ENCODE data around the gene TRIM72.

TRIM72 gene

GRCh38 chr16:31228206-31228605 is 14.3 kb downstream of the TRIM72 start:
- Histone ChIP-seq H3K9me3 (replicated peaks in 1 of 2; ENCODE audit: control insufficient read depth in 2 of 2, insufficient read depth in 1 of 2, low read depth in 1 of 2, low read length in 2 of 2) (no peaks in the 10 kb centered on the region), H3K4me2 (ENCODE audit: insufficient read depth, low read length, poor library complexity, severe bottlenecking) (no peak overlapping the region), H2AK5ac (ENCODE audit: low read depth, low read length) (no peak overlapping the region), H3K18ac (ENCODE audit: low read length) (no peak overlapping the region), H3K4me3 (ENCODE audit: low read length in 2 of 2) (no peak overlapping the region), H2BK5ac (ENCODE audit: low read length) (no peak overlapping the region), H3K79me1 (ENCODE audit: low read depth, low read length) (no peaks in the 10 kb centered on the region), H2BK15ac (ENCODE audit: low read length) (no peak overlapping the region), H3K23ac (ENCODE audit: low read depth, low read length, poor library complexity) (no peak overlapping the region), H4K91ac (ENCODE audit: low read depth, low read length, poor library complexity) (no peak overlapping the region), H3K36me3 (replicated peaks in 1 of 2; ENCODE audit: control insufficient read depth in 2 of 2, insufficient read depth in 2 of 2, low read length in 2 of 2) (no peaks in the 10 kb centered on the region), H3K27ac (replicated peaks; ENCODE audit: low read length) (no peak overlapping the region), H3K27me3 (ENCODE audit: control insufficient read depth in 3 of 3, insufficient read depth in 3 of 3, low read depth in 1 of 3, low read length in 3 of 3) (peaks cover 0 to 3% (median 0%) of the 10 kb centered on the region in 3 experiments), H3K9ac (ENCODE audit: low read depth, low read length, poor library complexity) (no peak overlapping the region), H3K4me1 (ENCODE audit: control insufficient read depth in 2 of 2, insufficient read depth in 1 of 2, low read depth in 1 of 2, low read length in 2 of 2) (no peaks in the 10 kb centered on the region), H2BK120ac (ENCODE audit: low read depth, low read length) (no peak overlapping the region), H4K8ac (ENCODE audit: low read depth, low read length) (no peak overlapping the region), H2AFZ (ENCODE audit: low read length) (no peak overlapping the region), H3K14ac (ENCODE audit: low read length) (no peak overlapping the region), H3K4ac (ENCODE audit: low read length) (no peak overlapping the region), H2BK12ac (ENCODE audit: low read length) (no peak overlapping the region)
- WGBS, 2 donors (ENCODE audit: extremely low coverage in 2 of 2, insufficient read length in 2 of 2, insufficient replicate concordance in 1 of 2): no CpG with 5 or more reads among the region's 4 CpGs
- DNase-seq (ENCODE audit: low spot score): no peak

- WGBS, 2 donors (ENCODE audit: extremely low coverage in 2 of 2, insufficient read length in 2 of 2, insufficient replicate concordance in 1 of 2): no CpG with 5 or more reads among the region's 10 CpGs
- Histone ChIP-seq H3K36me3 (replicated peaks in 1 of 2; ENCODE audit: control insufficient read depth in 2 of 2, insufficient read depth in 2 of 2, low read length in 2 of 2) (no peaks in the 10 kb centered on the region), H2AFZ (ENCODE audit: low read length) (no peak overlapping the region), H3K18ac (ENCODE audit: low read length) (peak overlapping the region; percentile 38), H3K4me3 (ENCODE audit: low read length in 2 of 2) (no peak overlapping the region), H3K27me3 (ENCODE audit: control insufficient read depth in 3 of 3, insufficient read depth in 3 of 3, low read depth in 1 of 3, low read length in 3 of 3) (peaks cover 0 to 3% (median 0%) of the 10 kb centered on the region in 3 experiments), H3K23ac (ENCODE audit: low read depth, low read length, poor library complexity) (no peak overlapping the region), H3K9ac (ENCODE audit: low read depth, low read length, poor library complexity) (no peak overlapping the region), H3K4ac (ENCODE audit: low read length) (no peak overlapping the region), H2BK15ac (ENCODE audit: low read length) (no peak overlapping the region), H3K14ac (ENCODE audit: low read length) (peak overlapping the region; percentile 21), H4K91ac (ENCODE audit: low read depth, low read length, poor library complexity) (no peak overlapping the region), H3K27ac (replicated peaks; ENCODE audit: low read length) (no peak overlapping the region), H2BK120ac (ENCODE audit: low read depth, low read length) (no peak overlapping the region), H2BK5ac (ENCODE audit: low read length) (no peak overlapping the region), H4K8ac (ENCODE audit: low read depth, low read length) (no peak overlapping the region), H3K4me2 (ENCODE audit: insufficient read depth, low read length, poor library complexity, severe bottlenecking) (no peak overlapping the region), H3K9me3 (replicated peaks in 1 of 2; ENCODE audit: control insufficient read depth in 2 of 2, insufficient read depth in 1 of 2, low read depth in 1 of 2, low read length in 2 of 2) (no peaks in the 10 kb centered on the region), H2BK12ac (ENCODE audit: low read length) (no peak overlapping the region), H3K4me1 (ENCODE audit: control insufficient read depth in 2 of 2, insufficient read depth in 1 of 2, low read depth in 1 of 2, low read length in 2 of 2) (no peaks in the 10 kb centered on the region), H3K79me1 (ENCODE audit: low read depth, low read length) (no peaks in the 10 kb centered on the region), H2AK5ac (ENCODE audit: low read depth, low read length) (peak overlapping the region; percentile 56)
- DNase-seq (ENCODE audit: low spot score): no peak
Measured at GRCh38 chr16:31229501-31229900, 15.6 kb downstream of the TRIM72 start.

- H3K36me3 ChIP-seq (replicated peaks in 1 of 2; ENCODE audit: control insufficient read depth in 2 of 2, insufficient read depth in 2 of 2, low read length in 2 of 2): no peaks in the 10 kb centered on the region
- H2BK120ac ChIP-seq (ENCODE audit: low read depth, low read length): no peak overlapping the region
- H3K23ac ChIP-seq (ENCODE audit: low read depth, low read length, poor library complexity): no peak overlapping the region
- H4K8ac ChIP-seq (ENCODE audit: low read depth, low read length): no peak overlapping the region
- WGBS, 2 donors (ENCODE audit: extremely low coverage in 2 of 2, insufficient read length in 2 of 2, insufficient replicate concordance in 1 of 2): no CpG with 5 or more reads among the region's 4 CpGs
- DNase-seq (ENCODE audit: low spot score): no peak
- no peak overlapping the region for H3K14ac ChIP-seq (ENCODE audit: low read length)
- no peak overlapping the region for H2AFZ ChIP-seq (ENCODE audit: low read length)
- no peak overlapping the region for H3K27ac ChIP-seq (replicated peaks; ENCODE audit: low read length)
- H3K9ac ChIP-seq (ENCODE audit: low read depth, low read length, poor library complexity): no peak overlapping the region
- no peak overlapping the region for H2BK12ac ChIP-seq (ENCODE audit: low read length)
- no peak overlapping the region for H3K4me3 ChIP-seq (ENCODE audit: low read length in 2 of 2)
- no peak overlapping the region for H3K4ac ChIP-seq (ENCODE audit: low read length)
- no peak overlapping the region for H3K18ac ChIP-seq (ENCODE audit: low read length)
- no peak overlapping the region for H4K91ac ChIP-seq (ENCODE audit: low read depth, low read length, poor library complexity)
- H2BK5ac ChIP-seq (ENCODE audit: low read length): no peak overlapping the region
- H2AK5ac ChIP-seq (ENCODE audit: low read depth, low read length): no peak overlapping the region
- H2BK15ac ChIP-seq (ENCODE audit: low read length): no peak overlapping the region
- no peaks in the 10 kb centered on the region for H3K79me1 ChIP-seq (ENCODE audit: low read depth, low read length)
- H3K9me3 ChIP-seq (replicated peaks in 1 of 2; ENCODE audit: control insufficient read depth in 2 of 2, insufficient read depth in 1 of 2, low read depth in 1 of 2, low read length in 2 of 2): no peaks in the 10 kb centered on the region
- H3K4me1 ChIP-seq (ENCODE audit: control insufficient read depth in 2 of 2, insufficient read depth in 1 of 2, low read depth in 1 of 2, low read length in 2 of 2): no peaks in the 10 kb centered on the region
- no peaks in the 10 kb centered on the region for H3K27me3 ChIP-seq (ENCODE audit: control insufficient read depth in 3 of 3, insufficient read depth in 3 of 3, low read depth in 1 of 3, low read length in 3 of 3)
- no peak overlapping the region for H3K4me2 ChIP-seq (ENCODE audit: insufficient read depth, low read length, poor library complexity, severe bottlenecking)
Measured at GRCh38 chr16:31238041-31238440, 24.1 kb downstream of the TRIM72 start.

GRCh38 chr16:31242206-31242605 is 28.3 kb downstream of the TRIM72 start:
- no peak overlapping the region for H2BK120ac ChIP-seq (ENCODE audit: low read depth, low read length)
- no peaks in the 10 kb centered on the region for H3K9me3 ChIP-seq (replicated peaks in 1 of 2; ENCODE audit: control insufficient read depth in 2 of 2, insufficient read depth in 1 of 2, low read depth in 1 of 2, low read length in 2 of 2)
- no peak overlapping the region for H3K9ac ChIP-seq (ENCODE audit: low read depth, low read length, poor library complexity)
- no peak overlapping the region for H2BK15ac ChIP-seq (ENCODE audit: low read length)
- no peak overlapping the region for H2AK5ac ChIP-seq (ENCODE audit: low read depth, low read length)
- no peak for DNase-seq (ENCODE audit: low spot score)
- H4K91ac ChIP-seq (ENCODE audit: low read depth, low read length, poor library complexity): no peak overlapping the region
- no CpG with 5 or more reads among the region's 6 CpGs for WGBS, 2 donors (ENCODE audit: extremely low coverage in 2 of 2, insufficient read length in 2 of 2, insufficient replicate concordance in 1 of 2)
- peaks cover 0 to 5% (median 0%) of the 10 kb centered on the region in 3 experiments for H3K27me3 ChIP-seq (ENCODE audit: control insufficient read depth in 3 of 3, insufficient read depth in 3 of 3, low read depth in 1 of 3, low read length in 3 of 3)
- no peak overlapping the region for H4K8ac ChIP-seq (ENCODE audit: low read depth, low read length)
- H3K27ac ChIP-seq (replicated peaks; ENCODE audit: low read length): no peak overlapping the region
- no peak overlapping the region for H2BK12ac ChIP-seq (ENCODE audit: low read length)
- H3K36me3 ChIP-seq (replicated peaks in 1 of 2; ENCODE audit: control insufficient read depth in 2 of 2, insufficient read depth in 2 of 2, low read length in 2 of 2): no peaks in the 10 kb centered on the region
- no peak overlapping the region for H3K14ac ChIP-seq (ENCODE audit: low read length)
- no peak overlapping the region for H3K18ac ChIP-seq (ENCODE audit: low read length)
- H3K23ac ChIP-seq (ENCODE audit: low read depth, low read length, poor library complexity): no peak overlapping the region
- no peak overlapping the region for H2AFZ ChIP-seq (ENCODE audit: low read length)
- no peak overlapping the region for H3K4me3 ChIP-seq (ENCODE audit: low read length in 2 of 2)
- no peak overlapping the region for H3K4ac ChIP-seq (ENCODE audit: low read length)
- no peaks in the 10 kb centered on the region for H3K79me1 ChIP-seq (ENCODE audit: low read depth, low read length)
- peaks cover 0 to 2% of the 10 kb centered on the region in 2 donors for H3K4me1 ChIP-seq (ENCODE audit: control insufficient read depth in 2 of 2, insufficient read depth in 1 of 2, low read depth in 1 of 2, low read length in 2 of 2)
- no peak overlapping the region for H3K4me2 ChIP-seq (ENCODE audit: insufficient read depth, low read length, poor library complexity, severe bottlenecking)
- no peak overlapping the region for H2BK5ac ChIP-seq (ENCODE audit: low read length)
